A673 (cell line): ENCODE data around the gene CEP164. TPM values are rescaled to one million over a fixed set of nuclear protein-coding genes. Genes with fewer than 3 reads are reported as not detected.

Experiments
- BruUV-seq: library from RNA; stranded (reverse); fragments of 400-500 nt; replicated peaks from 2 replicates; lab custom pipeline; 2021; lab: Mats Ljungman, UMichigan
- CTCF ChIA-PET: fragments of 300-600 bp; sonication (Branson Sonifier 250); formaldehyde crosslinking; loops from one replicate; lab custom pipeline; 2022; ENCODE audit warnings: antibody characterized with exemption; lab: Charles Lee
- POLR2A ChIA-PET: fragments of 300-600 bp; sonication (Branson Sonifier 250); formaldehyde crosslinking; loops from one replicate; lab custom pipeline; 2022; ENCODE audit warnings: antibody characterized with exemption; ENCODE audit not compliant: low non-redundant PET; lab: Charles Lee
- DNase-seq: peaks from one replicate; pipeline ENCODE4 v3.0.0-alpha.2; 2015; ENCODE audit warnings: low spot score
- H3K27ac ChIP-seq: fragments of 200-600 bp; sonication (generic); 2 replicates; pipeline ENCODE4 v1.5.1; 2016; ENCODE audit warnings: mixed run types, low read depth, mild to moderate bottlenecking, mixed read lengths, antibody characterized with exemption, low read length; ENCODE audit not compliant: poor library complexity, severe bottlenecking
- H3K27me3 ChIP-seq: fragments of 200-600 bp; sonication (generic); replicated peaks from 2 replicates; pipeline ENCODE4 v1.6.1; 2017; ENCODE audit warnings: mixed run types, low read depth, mild to moderate bottlenecking, mixed read lengths, antibody characterized with exemption, low read length; ENCODE audit not compliant: insufficient read depth, poor library complexity
- H3K36me3 ChIP-seq: fragments of 200-600 bp; sonication (generic); 2 replicates; pipeline ENCODE4 v1.6.1; 2016; ENCODE audit warnings: mixed run types, mild to moderate bottlenecking, mixed read lengths, antibody characterized with exemption, low read length; ENCODE audit not compliant: insufficient read depth, poor library complexity, severe bottlenecking
- H3K4me1 ChIP-seq: fragments of 200-600 bp; sonication (generic); 2 replicates; pipeline ENCODE4 v1.6.1; 2017; ENCODE audit warnings: mixed run types, mild to moderate bottlenecking, mixed read lengths, antibody characterized with exemption, low read length; ENCODE audit not compliant: insufficient read depth, poor library complexity, severe bottlenecking
- H3K4me3 ChIP-seq: fragments of 200-600 bp; sonication (generic); 2 replicates; pipeline ENCODE4 v1.5.1; 2016; ENCODE audit warnings: low read depth, mixed run types, mild to moderate bottlenecking, mixed read lengths, low read length; ENCODE audit not compliant: poor library complexity, severe bottlenecking
- H3K9me3 ChIP-seq: fragments of 200-600 bp; sonication (generic); 2 replicates; pipeline ENCODE4 v1.6.1; 2016; ENCODE audit warnings: mixed run types, low read depth, mild to moderate bottlenecking, mixed read lengths, antibody characterized with exemption, low read length; ENCODE audit not compliant: poor library complexity, severe bottlenecking
- CTCF ChIP-seq: fragments of 300-800, 200-600 bp; sonication (generic); conservative IDR thresholded peaks from 2 replicates; pipeline ENCODE4 v1.5.1; 2017; ENCODE audit warnings: low read depth, mild to moderate bottlenecking, antibody characterized with exemption, low read length, moderate library complexity, mixed read lengths
- EZH2 ChIP-seq: fragments of 200-600 bp; sonication (generic); IDR thresholded peaks from 2 replicates; pipeline ENCODE4 v1.6.1; 2017; ENCODE audit warnings: borderline replicate concordance, low read depth, mild to moderate bottlenecking, mixed read lengths, antibody characterized with exemption, low read length; ENCODE audit not compliant: poor library complexity, severe bottlenecking
- intact Hi-C: fragments of 100-400 bp; cut with micrococcal nuclease; formaldehyde crosslinking; loops from one replicate; pipeline ENCODE4 v1.10.0; 2022; ENCODE audit not compliant: unreplicated experiment
- total RNA-seq: library from RNA; stranded (reverse); gene quantifications from 2 replicates; pipeline ENCODE4 v1.2.3, GENCODE V29; 2021

CEP164 gene
- total RNA-seq, 1 experiment from 2014 or later = 39.4 TPM

DNA sequence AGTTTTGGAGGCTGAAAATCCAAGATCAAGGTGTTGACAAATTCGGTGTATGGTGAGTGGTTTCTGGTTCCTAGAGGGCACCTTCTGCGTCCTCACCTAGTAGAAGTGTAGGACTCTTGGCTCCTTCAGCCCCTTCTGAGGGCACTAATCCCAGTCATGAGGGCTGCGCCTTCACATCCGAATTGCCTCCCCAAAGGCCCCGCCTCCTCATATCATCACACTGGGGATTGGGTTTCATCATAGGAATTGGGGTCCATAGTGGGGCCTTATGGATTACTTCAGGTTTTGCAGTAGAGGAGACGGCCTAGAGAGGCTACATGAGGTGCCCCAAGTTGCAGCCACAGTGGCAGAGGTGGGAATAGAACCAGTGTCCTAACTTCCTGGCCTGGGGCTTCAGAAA is 87.1 kb downstream of the CEP164 start:
- DNase-seq = no peak
- Histone ChIP-seq H3K4me1 (peaks cover 8% of the 10 kb centered on the region), H3K27ac (no peak overlapping the region), H3K27me3 (no peaks in the 10 kb centered on the region), H3K36me3 (no peaks in the 10 kb centered on the region), H3K9me3 (no peaks in the 10 kb centered on the region), H3K4me3 (no peak overlapping the region)
- TF ChIP-seq EZH2 (no peak), CTCF (no peak)
- intact Hi-C loops = no loop called here
- no TSS peak for BruUV-seq
- CTCF ChIA-PET = interaction anchor here (1.0 kb wide), 1 partner anchor 395 kb away, joined by 3 read pairs; no protein-coding TSS in a partner anchor
- POLR2A ChIA-PET = no interaction called here

GRCh38 chr11:117415358-117415896 is 87.8 kb downstream of the CEP164 start:
- POLR2A ChIA-PET = no interaction called here
- Histone ChIP-seq H3K4me3 (no peak overlapping the region), H3K9me3 (no peaks in the 10 kb centered on the region), H3K27ac (no peak overlapping the region), H3K27me3 (no peaks in the 10 kb centered on the region), H3K4me1 (peaks cover 8% of the 10 kb centered on the region), H3K36me3 (no peaks in the 10 kb centered on the region)
- intact Hi-C loops = no loop called here
- TF ChIP-seq EZH2 (no peak), CTCF (no peak)
- CTCF ChIA-PET = interaction anchor here (1.5 kb wide), 1 partner anchor 11 kb away, joined by 5 read pairs; no protein-coding TSS in a partner anchor
- no TSS peak for BruUV-seq
- DNase-seq = no peak

DNA sequence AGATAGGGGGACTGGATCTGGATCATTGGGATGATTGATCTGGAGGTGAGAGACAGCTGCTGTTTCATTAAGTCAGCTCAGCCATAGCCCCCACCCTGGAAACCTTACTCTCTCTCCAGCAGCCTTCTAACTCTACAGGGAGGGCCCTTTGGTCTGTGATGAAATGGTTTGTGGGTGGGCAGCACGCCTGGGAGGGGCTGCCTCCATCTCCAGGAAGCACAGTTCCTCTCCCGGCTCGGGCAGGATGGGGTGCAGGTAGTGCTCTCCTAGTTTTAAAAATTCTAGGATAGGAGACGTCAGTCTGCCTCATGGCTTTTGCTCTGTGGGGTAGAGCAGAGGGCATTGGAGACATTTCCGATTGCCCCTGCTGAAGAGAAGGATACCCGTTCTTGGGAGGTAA is 89.7 kb downstream of the CEP164 start:
- ChIA-PET CTCF (no interaction called here), POLR2A (no interaction called here)
- no peaks in the 10 kb centered on the region for H3K36me3 ChIP-seq
- no TSS peak for BruUV-seq
- no peak overlapping the region for H3K27ac ChIP-seq
- no peak for DNase-seq
- H3K4me3 ChIP-seq = no peak overlapping the region
- no peaks in the 10 kb centered on the region for H3K4me1 ChIP-seq
- no peaks in the 10 kb centered on the region for H3K9me3 ChIP-seq
- intact Hi-C loops = no loop called here
- no peaks in the 10 kb centered on the region for H3K27me3 ChIP-seq
- TF ChIP-seq CTCF (no peak), EZH2 (no peak)
